Gastrocnemius medialis (tissue), 4 donors: ENCODE measurements around the gene AGAP1. TPM values are rescaled to one million over a fixed set of nuclear protein-coding genes. Genes with fewer than 3 reads are reported as not detected.

Experiments
- ATAC-seq, 2 donors: fragments of 150-250 bp; one replicate each; pipeline ENCODE4 v1.9.1; 2016
- DNase-seq, 2 donors: peaks; one replicate each; pipeline ENCODE4 v3.0.0-alpha.2; 2019
- H3K27ac ChIP-seq, 4 donors: fragments of 200-600 bp; sonication (generic); 1 replicate in 1 of 4; 2 replicates in 3 of 4; pipeline ENCODE4 v1.5.1; 2016 to 2018; ENCODE audit warnings: mild to moderate bottlenecking in 2 of 4, moderate library complexity in 1 of 4
- H3K27me3 ChIP-seq, 3 donors: fragments of 200-600 bp; sonication (generic) in 2 of 3; 1 replicate in 1 of 3; 2 replicates in 2 of 3; pipeline versions ENCODE4 v1.5.1 to v1.6.0; 2016 to 2019; ENCODE audit warnings: mild to moderate bottlenecking in 1 of 3, moderate library complexity in 1 of 3
- H3K36me3 ChIP-seq, 2 donors: fragments of 200-600 bp; sonication (generic) in 1 of 2; one replicate each; pipeline ENCODE4 v1.5.1; 2017 to 2018
- H3K4me1 ChIP-seq, 2 donors: fragments of 200-600 bp; sonication (generic) in 1 of 2; one replicate each; pipeline ENCODE4 v1.5.1; 2016 to 2017; ENCODE audit warnings: mild to moderate bottlenecking in 2 of 2
- H3K4me3 ChIP-seq, 4 donors: fragments of 200-600 bp; sonication (generic) in 3 of 4; 1 replicate in 1 of 4; 2 replicates in 3 of 4; pipeline ENCODE4 v1.5.1; 2016 to 2019; ENCODE audit warnings: mild to moderate bottlenecking in 2 of 4
- H3K9me3 ChIP-seq, 3 donors: fragments of 200-600 bp; sonication (generic) in 2 of 3; 1 replicate in 1 of 3; 2 replicates in 2 of 3; pipeline ENCODE4 v1.5.1; 2016 to 2019
- POLR2A ChIP-seq, 2 donors: fragments of 450-650 bp; IDR thresholded peaks; one replicate each; pipeline ENCODE4 v1.6.1; 2017; ENCODE audit warnings: antibody characterized with exemption in 2 of 2, mild to moderate bottlenecking in 2 of 2, moderate library complexity in 2 of 2
- in situ Hi-C, 4 donors: fragments of 200-750 bp; cut with MboI; loops; one replicate each; pipeline versions ENCODE4 v1.15.0 to v1.8.0; 2017; ENCODE audit warnings: low sequenced_read_pairs in 4 of 4
- intact Hi-C: fragments of 100-400 bp; cut with DNase I; formaldehyde crosslinking; loops from one replicate; pipeline ENCODE4 v1.15.1; 2023; ENCODE audit warnings: low total_unique reads
- total RNA-seq, 4 donors: library from RNA; depleted of rRNA; stranded (reverse); fragments of >200 nt; gene quantifications; one replicate each; pipeline versions ENCODE4 v1.1.0 to v1.2.3, GENCODE V29; 2016
- TF ChIP-seq, protein P1 (sequence below), 5 experiments: fragments of 450-650 bp in 3 of 5; fragments of 200-600 bp in 2 of 5; sonication (generic) in 2 of 5; IDR thresholded peaks in 4 of 5; conservative IDR thresholded peaks in 1 of 5; 1 replicate in 4 of 5; 2 replicates in 1 of 5; pipeline ENCODE4 v1.5.1; 2016 to 2019; ENCODE audit warnings: antibody characterized with exemption in 5 of 5, mild to moderate bottlenecking in 3 of 5, moderate library complexity in 3 of 5

Gene AGAP1
- total RNA-seq, 4 donors from 2014 or later: 8.5 to 26.8 (median 14.4) TPM

DNA sequence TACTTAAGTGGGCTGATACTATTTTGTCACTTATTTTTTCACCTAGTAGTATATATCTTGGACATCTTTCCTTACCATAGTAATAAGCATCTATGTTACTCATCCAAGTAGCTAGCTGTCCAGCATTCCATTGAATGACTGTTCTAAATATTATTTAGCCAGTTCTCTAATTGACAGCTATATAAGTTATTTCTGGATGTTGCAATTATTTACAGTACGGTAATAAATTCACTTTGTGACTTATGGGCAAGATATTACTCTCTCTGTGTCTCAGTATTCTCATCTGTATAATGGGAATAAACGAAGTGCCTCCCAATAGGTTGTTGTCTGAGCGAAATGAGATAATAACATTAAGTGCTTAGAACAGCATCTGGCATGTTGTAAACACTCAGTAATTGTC is 46.6 kb upstream of the AGAP1 start:
- H3K36me3 ChIP-seq: no peaks in the 10 kb centered on the region
- intact Hi-C loops (no loop called here), in situ Hi-C loops (no loop called here)
- no peaks in the 10 kb centered on the region for H3K9me3 ChIP-seq
- TF ChIP-seq POLR2A (IDR thresholded peaks at IDR 0.05): no peak
- TF ChIP-seq, protein P1, sequence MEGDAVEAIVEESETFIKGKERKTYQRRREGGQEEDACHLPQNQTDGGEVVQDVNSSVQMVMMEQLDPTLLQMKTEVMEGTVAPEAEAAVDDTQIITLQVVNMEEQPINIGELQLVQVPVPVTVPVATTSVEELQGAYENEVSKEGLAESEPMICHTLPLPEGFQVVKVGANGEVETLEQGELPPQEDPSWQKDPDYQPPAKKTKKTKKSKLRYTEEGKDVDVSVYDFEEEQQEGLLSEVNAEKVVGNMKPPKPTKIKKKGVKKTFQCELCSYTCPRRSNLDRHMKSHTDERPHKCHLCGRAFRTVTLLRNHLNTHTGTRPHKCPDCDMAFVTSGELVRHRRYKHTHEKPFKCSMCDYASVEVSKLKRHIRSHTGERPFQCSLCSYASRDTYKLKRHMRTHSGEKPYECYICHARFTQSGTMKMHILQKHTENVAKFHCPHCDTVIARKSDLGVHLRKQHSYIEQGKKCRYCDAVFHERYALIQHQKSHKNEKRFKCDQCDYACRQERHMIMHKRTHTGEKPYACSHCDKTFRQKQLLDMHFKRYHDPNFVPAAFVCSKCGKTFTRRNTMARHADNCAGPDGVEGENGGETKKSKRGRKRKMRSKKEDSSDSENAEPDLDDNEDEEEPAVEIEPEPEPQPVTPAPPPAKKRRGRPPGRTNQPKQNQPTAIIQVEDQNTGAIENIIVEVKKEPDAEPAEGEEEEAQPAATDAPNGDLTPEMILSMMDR (IDR thresholded peaks at IDR 0.05 in 4 of 5, conservative IDR thresholded peaks at IDR 0.05 in 1 of 5): no peak
- no peaks in the 10 kb centered on the region for H3K27me3 ChIP-seq
- ATAC-seq: no peak
- no peak for DNase-seq
- no peaks in the 10 kb centered on the region for H3K4me1 ChIP-seq
- no peak overlapping the region for H3K4me3 ChIP-seq
- H3K27ac ChIP-seq: no peak overlapping the region

DNA sequence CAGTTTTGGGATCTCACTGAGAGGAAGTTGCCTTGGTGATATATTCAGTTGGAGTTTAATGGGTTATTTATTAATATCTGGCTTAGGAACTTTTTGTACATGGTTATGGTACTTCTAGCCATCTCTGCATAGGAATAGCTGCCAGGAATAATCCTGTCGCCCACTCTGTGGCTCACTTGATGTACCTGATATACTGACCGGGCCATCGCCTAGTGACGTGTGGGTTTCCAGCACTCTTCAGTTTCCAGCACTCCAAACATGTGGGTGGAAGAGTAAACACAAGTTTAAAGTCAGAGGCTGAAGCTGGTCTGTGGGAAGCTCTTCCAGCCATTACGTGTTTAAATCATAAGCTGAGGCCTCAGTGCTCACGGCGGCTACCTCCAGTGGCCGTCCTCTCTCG is 44.3 kb upstream of the AGAP1 start:
- in situ Hi-C loops (no loop called here), intact Hi-C loops (no loop called here)
- Histone ChIP-seq H3K27ac (no peak overlapping the region), H3K27me3 (no peaks in the 10 kb centered on the region), H3K36me3 (no peaks in the 10 kb centered on the region), H3K4me1 (no peaks in the 10 kb centered on the region), H3K9me3 (no peaks in the 10 kb centered on the region), H3K4me3 (no peak overlapping the region)
- ATAC-seq (no peak), DNase-seq (no peak)
- no peak for TF ChIP-seq POLR2A (IDR thresholded peaks at IDR 0.05)
- TF ChIP-seq, protein P1 (IDR thresholded peaks at IDR 0.05 in 4 of 5, conservative IDR thresholded peaks at IDR 0.05 in 1 of 5): no peak

DNA sequence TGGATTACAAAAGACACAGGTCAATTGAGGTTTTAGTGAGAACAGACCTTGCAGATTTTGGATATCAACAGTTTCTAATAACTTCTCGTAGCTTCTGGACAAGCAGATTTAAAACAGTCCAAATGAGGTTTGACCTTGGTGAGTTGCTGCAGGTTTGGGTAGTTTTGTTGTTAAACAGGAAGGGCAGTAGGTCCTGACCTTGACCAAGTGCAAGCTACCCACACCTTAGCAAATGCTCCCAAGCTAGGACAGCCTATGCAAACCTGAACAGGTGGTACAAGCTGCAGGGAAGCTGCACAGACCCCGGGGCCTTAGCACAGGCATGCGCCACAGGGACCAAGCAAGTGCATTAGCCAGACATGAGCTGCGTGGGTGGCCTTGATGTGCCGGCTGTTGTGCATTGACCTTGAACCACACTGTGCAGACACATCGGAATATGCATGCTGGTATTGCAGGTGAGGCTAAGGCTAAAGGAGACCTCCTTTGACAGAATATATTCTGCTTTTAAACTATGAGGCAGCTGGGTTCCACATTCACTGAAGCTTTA is 40.2 kb upstream of the AGAP1 start:
- ATAC-seq: no peak
- no peak for TF ChIP-seq POLR2A (IDR thresholded peaks at IDR 0.05)
- TF ChIP-seq, protein P1 (IDR thresholded peaks at IDR 0.05 in 4 of 5, conservative IDR thresholded peaks at IDR 0.05 in 1 of 5): no peak
- in situ Hi-C loops: no loop called here

DNA sequence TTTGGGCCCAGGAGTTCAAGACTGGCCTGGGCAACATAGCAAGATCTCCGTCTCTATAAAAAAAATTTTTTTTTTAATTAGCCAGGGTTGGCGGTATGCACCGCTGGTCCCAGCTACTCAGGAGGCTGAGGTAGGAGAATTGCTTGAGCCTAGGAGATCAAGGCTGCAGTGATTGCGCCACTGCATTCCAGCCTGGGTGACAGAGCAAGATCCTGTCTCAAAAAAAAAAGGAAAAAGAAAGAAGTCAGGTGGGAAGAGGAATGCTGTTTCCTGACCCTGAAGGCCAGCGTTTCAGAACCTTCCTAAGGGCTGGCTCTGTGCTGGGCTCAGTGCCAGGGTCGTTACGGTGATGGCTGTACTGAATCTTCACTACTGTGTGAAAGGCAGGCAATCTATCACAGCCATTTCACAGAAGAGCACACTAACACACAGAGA is 35.0 kb upstream of the AGAP1 start:
- H3K27ac ChIP-seq: no peak overlapping the region
- H3K27me3 ChIP-seq: peaks cover 0 to 4% (median 0%) of the 10 kb centered on the region in 3 donors
- no peak for ATAC-seq
- no peaks in the 10 kb centered on the region for H3K9me3 ChIP-seq
- intact Hi-C loops: no loop called here
- DNase-seq: no peak
- H3K4me3 ChIP-seq: no peak overlapping the region
- no peak for TF ChIP-seq POLR2A (IDR thresholded peaks at IDR 0.05)
- TF ChIP-seq, protein P1 (IDR thresholded peaks at IDR 0.05 in 4 of 5, conservative IDR thresholded peaks at IDR 0.05 in 1 of 5): no peak
- in situ Hi-C loops: no loop called here
- no peaks in the 10 kb centered on the region for H3K4me1 ChIP-seq
- no peaks in the 10 kb centered on the region for H3K36me3 ChIP-seq

More for the DNA sequence above, 40.2 kb upstream of the AGAP1 start:
- Histone ChIP-seq H3K4me1 (no peaks in the 10 kb centered on the region), H3K9me3 (no peaks in the 10 kb centered on the region), H3K4me3 (no peak overlapping the region), H3K27me3 (no peaks in the 10 kb centered on the region), H3K27ac (no peak overlapping the region), H3K36me3 (no peaks in the 10 kb centered on the region)
- intact Hi-C loops: no loop called here
- no peak for DNase-seq

DNA sequence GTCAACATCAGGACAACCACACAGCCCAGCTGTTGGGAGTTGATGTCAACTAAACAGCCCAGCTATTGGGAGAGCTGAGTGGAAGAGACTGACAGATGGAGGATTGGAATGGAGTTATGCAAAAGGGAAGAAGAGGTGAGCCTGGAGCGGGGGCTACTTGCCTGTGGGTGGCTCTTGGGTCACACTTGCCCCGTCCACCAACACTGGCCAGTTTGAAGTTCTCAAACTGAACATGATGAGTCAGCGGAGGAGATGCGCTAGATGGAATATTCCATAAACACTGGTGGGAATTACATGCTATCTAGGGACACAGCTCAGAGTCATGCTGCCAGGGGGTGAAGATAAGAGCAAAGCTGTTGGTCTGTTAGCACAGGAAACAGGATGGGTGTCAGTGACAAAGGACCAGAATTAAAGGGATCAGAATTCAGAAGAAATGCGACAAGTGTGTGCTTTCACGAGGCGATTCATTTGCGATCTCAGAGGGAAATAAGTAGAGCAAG is 33.2 kb upstream of the AGAP1 start:
- DNase-seq (no peak), ATAC-seq (no peak)

More for the DNA sequence above, 33.2 kb upstream of the AGAP1 start:
- no peaks in the 10 kb centered on the region for H3K36me3 ChIP-seq
- in situ Hi-C loops (no loop called here), intact Hi-C loops (no loop called here)
- no peak for TF ChIP-seq POLR2A (IDR thresholded peaks at IDR 0.05)
- TF ChIP-seq, protein P1 (IDR thresholded peaks at IDR 0.05 in 4 of 5, conservative IDR thresholded peaks at IDR 0.05 in 1 of 5): no peak
- peaks cover 0 to 4% (median 0%) of the 10 kb centered on the region in 3 donors for H3K27me3 ChIP-seq
- no peaks in the 10 kb centered on the region for H3K9me3 ChIP-seq
- no peaks in the 10 kb centered on the region for H3K4me1 ChIP-seq
- no peak overlapping the region for H3K27ac ChIP-seq
- H3K4me3 ChIP-seq: no peak overlapping the region
